ENCODE measurements around the gene GRAP2. TPM values are rescaled to one million over a fixed set of nuclear protein-coding genes. Genes with fewer than 3 reads are reported as not detected.

Gene GRAP2
- total RNA-seq, 1 experiment from 2014 or later: not detected

DNA sequence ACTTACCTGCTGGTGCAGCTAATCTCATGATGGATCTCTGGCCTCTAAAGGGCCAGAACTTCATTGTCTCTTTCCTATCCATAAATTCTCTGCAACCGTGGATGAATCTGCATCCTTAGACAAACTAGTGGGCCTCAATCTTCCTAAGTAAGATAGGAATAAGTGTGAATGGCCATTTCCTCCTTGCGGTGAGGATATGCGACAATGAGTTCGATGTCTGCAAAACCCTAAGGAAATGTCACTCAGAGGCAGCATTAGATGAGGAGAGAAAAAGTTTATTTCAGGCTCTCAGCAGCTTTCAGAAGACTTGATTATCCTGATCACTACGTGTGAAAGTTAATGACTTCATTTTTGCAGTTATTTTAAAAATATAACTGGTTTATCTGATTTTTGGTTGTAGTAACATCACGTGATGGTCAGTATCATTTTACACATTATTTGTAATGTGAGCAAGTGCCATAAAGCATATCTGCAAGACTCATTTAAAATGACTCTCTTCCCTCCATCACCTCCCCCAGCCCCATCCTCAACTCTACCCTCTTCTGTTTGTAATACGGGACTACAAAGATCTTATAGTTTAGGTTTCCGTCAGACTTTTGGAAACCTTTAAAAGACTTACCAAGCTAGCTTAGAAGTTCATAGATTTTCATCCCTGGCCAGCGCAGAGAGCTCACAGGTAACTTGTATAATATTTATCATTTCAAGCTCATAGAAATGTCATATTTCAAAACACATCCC lies 10.2 kb downstream of the GRAP2 start:
- CTCF ChIA-PET: no interaction called here
- H3K27me3 Mint-ChIP-seq (ENCODE audit: insufficient read depth, unreplicated experiment): peaks cover 16% of the 10 kb centered on the region
- no peak for DNase-seq
- BruUV-seq (replicated peaks): no TSS peak
- POLR2A ChIA-PET: no interaction called here
- no peak overlapping the region for H3K4me3 ChIP-seq (ENCODE audit: low read depth, low read length)
- H3K9me3 Mint-ChIP-seq (ENCODE audit: unreplicated experiment): no peaks in the 10 kb centered on the region
- H3K36me3 ChIP-seq (ENCODE audit: control insufficient read depth, insufficient read depth, low read length): no peaks in the 10 kb centered on the region
- TF ChIP-seq, protein P1, sequence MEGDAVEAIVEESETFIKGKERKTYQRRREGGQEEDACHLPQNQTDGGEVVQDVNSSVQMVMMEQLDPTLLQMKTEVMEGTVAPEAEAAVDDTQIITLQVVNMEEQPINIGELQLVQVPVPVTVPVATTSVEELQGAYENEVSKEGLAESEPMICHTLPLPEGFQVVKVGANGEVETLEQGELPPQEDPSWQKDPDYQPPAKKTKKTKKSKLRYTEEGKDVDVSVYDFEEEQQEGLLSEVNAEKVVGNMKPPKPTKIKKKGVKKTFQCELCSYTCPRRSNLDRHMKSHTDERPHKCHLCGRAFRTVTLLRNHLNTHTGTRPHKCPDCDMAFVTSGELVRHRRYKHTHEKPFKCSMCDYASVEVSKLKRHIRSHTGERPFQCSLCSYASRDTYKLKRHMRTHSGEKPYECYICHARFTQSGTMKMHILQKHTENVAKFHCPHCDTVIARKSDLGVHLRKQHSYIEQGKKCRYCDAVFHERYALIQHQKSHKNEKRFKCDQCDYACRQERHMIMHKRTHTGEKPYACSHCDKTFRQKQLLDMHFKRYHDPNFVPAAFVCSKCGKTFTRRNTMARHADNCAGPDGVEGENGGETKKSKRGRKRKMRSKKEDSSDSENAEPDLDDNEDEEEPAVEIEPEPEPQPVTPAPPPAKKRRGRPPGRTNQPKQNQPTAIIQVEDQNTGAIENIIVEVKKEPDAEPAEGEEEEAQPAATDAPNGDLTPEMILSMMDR (IDR thresholded peaks at IDR 0.05; ENCODE audit: insufficient read depth in 1 of 2, low read depth in 1 of 2, low read length in 1 of 2, severe bottlenecking in 1 of 2, unreplicated experiment in 1 of 2): no peak
- no peaks in the 10 kb centered on the region for H3K4me1 Mint-ChIP-seq (ENCODE audit: low read depth, unreplicated experiment)
- H3K27ac Mint-ChIP-seq (ENCODE audit: unreplicated experiment): no peak overlapping the region
- intact Hi-C loops (cut with micrococcal nuclease; ENCODE audit: unreplicated experiment): no loop called here
- H3K4me3 Mint-ChIP-seq (ENCODE audit: unreplicated experiment): no peak overlapping the region
- no peaks in the 10 kb centered on the region for H3K27me3 ChIP-seq (replicated peaks; ENCODE audit: control insufficient read depth, insufficient read depth, low read length)
- H3K36me3 Mint-ChIP-seq (ENCODE audit: insufficient read depth, unreplicated experiment): no peaks in the 10 kb centered on the region
- no peaks in the 10 kb centered on the region for H3K9me3 ChIP-seq
- no peaks in the 10 kb centered on the region for H3K4me1 ChIP-seq

DNA sequence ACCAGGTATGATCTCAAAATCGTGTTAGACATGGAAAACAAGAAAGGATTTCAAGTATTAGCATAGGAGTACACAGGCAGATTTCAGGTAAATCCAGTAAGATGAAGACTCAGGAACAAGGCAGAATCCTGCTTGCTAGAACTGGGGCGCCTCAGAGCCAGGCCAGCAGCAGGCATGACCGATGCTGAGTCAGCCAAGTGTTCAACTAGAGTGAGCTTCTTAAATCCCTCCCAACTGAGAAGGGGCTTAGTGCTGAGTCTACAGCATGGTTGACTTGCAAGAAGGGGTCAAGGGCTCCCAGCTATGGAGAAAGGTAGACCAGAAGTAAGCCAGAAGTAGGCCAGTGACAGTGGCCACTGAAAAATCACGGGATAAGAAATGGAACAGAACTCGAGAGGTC lies 12.4 kb downstream of the GRAP2 start:
- H3K36me3 ChIP-seq (ENCODE audit: control insufficient read depth, insufficient read depth, low read length): no peaks in the 10 kb centered on the region
- ChIA-PET CTCF (no interaction called here), POLR2A (no interaction called here)
- no peak overlapping the region for H3K4me3 Mint-ChIP-seq (ENCODE audit: unreplicated experiment)
- intact Hi-C loops (cut with micrococcal nuclease; ENCODE audit: unreplicated experiment): no loop called here
- no peak overlapping the region for H3K27ac Mint-ChIP-seq (ENCODE audit: unreplicated experiment)
- no peaks in the 10 kb centered on the region for H3K36me3 Mint-ChIP-seq (ENCODE audit: insufficient read depth, unreplicated experiment)
- H3K4me3 ChIP-seq (ENCODE audit: low read depth, low read length): no peak overlapping the region
- H3K27me3 Mint-ChIP-seq (ENCODE audit: insufficient read depth, unreplicated experiment): peaks cover 21% of the 10 kb centered on the region
- no peaks in the 10 kb centered on the region for H3K4me1 ChIP-seq
- no peaks in the 10 kb centered on the region for H3K4me1 Mint-ChIP-seq (ENCODE audit: low read depth, unreplicated experiment)
- TF ChIP-seq, protein P1 (IDR thresholded peaks at IDR 0.05; ENCODE audit: insufficient read depth in 1 of 2, low read depth in 1 of 2, low read length in 1 of 2, severe bottlenecking in 1 of 2, unreplicated experiment in 1 of 2): no peak
- BruUV-seq (replicated peaks): no TSS peak
- DNase-seq: no peak
- H3K27me3 ChIP-seq (replicated peaks; ENCODE audit: control insufficient read depth, insufficient read depth, low read length): no peaks in the 10 kb centered on the region; the same call in 1 of the 2 replicates
- H3K9me3 ChIP-seq: no peaks in the 10 kb centered on the region
- no peaks in the 10 kb centered on the region for H3K9me3 Mint-ChIP-seq (ENCODE audit: unreplicated experiment)

DNA sequence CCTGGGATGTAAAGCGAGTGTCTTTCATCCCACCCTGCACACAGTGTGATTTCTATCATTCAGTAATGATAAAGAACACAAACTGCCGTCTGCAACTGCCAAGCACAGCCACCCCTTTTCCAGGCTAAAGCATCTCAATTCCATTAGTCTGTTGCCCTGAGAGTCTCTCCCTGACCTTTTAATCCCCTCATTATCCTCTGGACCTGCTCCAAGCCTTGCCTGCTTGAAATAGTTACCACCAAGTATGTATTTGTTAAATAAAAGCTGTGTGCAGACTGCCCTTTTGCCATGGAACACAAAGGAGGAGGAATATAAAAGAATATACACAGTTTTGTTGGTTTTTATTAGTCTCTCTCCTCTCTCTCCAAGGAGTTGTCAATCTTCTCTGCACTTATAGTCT lies 13.0 kb downstream of the GRAP2 start:
- no peak overlapping the region for H3K27ac Mint-ChIP-seq (ENCODE audit: unreplicated experiment)
- no peak overlapping the region for H3K4me3 Mint-ChIP-seq (ENCODE audit: unreplicated experiment)
- Histone ChIP-seq H3K27me3 (replicated peaks; ENCODE audit: control insufficient read depth, insufficient read depth, low read length) (no peaks in the 10 kb centered on the region; the same call in 1 of the 2 replicates), H3K9me3 (no peaks in the 10 kb centered on the region), H3K4me3 (ENCODE audit: low read depth, low read length) (no peak overlapping the region), H3K4me1 (no peaks in the 10 kb centered on the region), H3K36me3 (ENCODE audit: control insufficient read depth, insufficient read depth, low read length) (no peaks in the 10 kb centered on the region)
- no peak for DNase-seq
- BruUV-seq (replicated peaks): no TSS peak
- intact Hi-C loops (cut with micrococcal nuclease; ENCODE audit: unreplicated experiment): no loop called here
- CTCF ChIA-PET: no interaction called here
- H3K36me3 Mint-ChIP-seq (ENCODE audit: insufficient read depth, unreplicated experiment): no peaks in the 10 kb centered on the region
- no peaks in the 10 kb centered on the region for H3K4me1 Mint-ChIP-seq (ENCODE audit: low read depth, unreplicated experiment)
- POLR2A ChIA-PET: no interaction called here
- H3K9me3 Mint-ChIP-seq (ENCODE audit: unreplicated experiment): no peaks in the 10 kb centered on the region
- peaks cover 21% of the 10 kb centered on the region for H3K27me3 Mint-ChIP-seq (ENCODE audit: insufficient read depth, unreplicated experiment)
- TF ChIP-seq, protein P1 (IDR thresholded peaks at IDR 0.05; ENCODE audit: insufficient read depth in 1 of 2, low read depth in 1 of 2, low read length in 1 of 2, severe bottlenecking in 1 of 2, unreplicated experiment in 1 of 2): no peak
